ENCODE results near the gene WDR90.

GRCh38 chr16:642189-643049, 6.7 kb upstream of the WDR90 start:
- TF ChIP-seq CTCF (IDR thresholded peaks at IDR 0.05) (peak in 1 of 6 experiments; percentile 2), POLR2A (IDR thresholded peaks at IDR 0.05) (peak; percentile 48 to 68)
